Upper lobe of left lung (tissue), 4 donors: ENCODE measurements around the gene ATOH8.

Experiments
- EP300 ChIP-seq, 4 donors: sonication (generic); formaldehyde crosslinking; IDR thresholded peaks; one replicate each; pipeline ENCODE4 v1.5.1; 2017; ENCODE audit warnings: antibody characterized with exemption in 4 of 4, control low read depth in 2 of 4
- POLR2A ChIP-seq, 4 donors: fragments of 450-650 bp; IDR thresholded peaks; one replicate each; pipeline ENCODE4 v1.5.1; 2016 to 2017; ENCODE audit warnings: antibody characterized with exemption in 4 of 4, mild to moderate bottlenecking in 2 of 4
- TF ChIP-seq, protein P1 (sequence below), 6 experiments: fragments of 450-650 bp in 4 of 6; fragments of 200-600 bp in 2 of 6; sonication (generic) in 2 of 6; IDR thresholded peaks; one replicate each; pipeline ENCODE4 v1.5.1; 2016 to 2019; ENCODE audit warnings: antibody characterized with exemption in 6 of 6

DNA sequence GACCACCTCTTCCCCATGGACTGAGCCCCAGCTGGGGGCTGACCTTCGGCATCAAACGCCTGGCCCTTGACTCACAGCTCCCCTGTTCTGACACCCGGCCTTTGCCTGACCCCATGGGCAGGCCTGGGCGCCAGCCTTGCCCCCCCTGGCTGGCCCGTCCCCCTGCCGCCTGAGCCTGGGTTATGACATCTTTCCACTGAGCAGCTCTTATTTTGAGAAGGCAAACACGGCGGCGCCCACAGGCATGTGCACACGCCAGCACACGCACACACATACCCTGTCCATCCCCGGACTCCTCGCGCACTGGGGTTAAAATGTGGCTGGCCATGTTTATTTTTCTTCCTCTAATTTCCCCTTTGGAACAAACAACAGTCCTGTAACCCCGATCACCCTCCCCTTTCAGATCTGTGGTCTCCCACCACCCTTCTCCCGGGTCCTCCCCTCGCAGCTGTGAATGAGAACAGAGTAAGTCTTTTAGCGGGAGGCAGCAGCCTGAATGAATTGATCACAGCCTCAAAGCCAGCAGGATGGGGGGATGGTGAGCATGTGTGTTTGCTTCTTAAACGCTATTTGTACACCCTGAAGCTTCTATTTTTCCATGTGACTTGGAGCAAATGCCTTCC, 11.8 kb upstream of the ATOH8 start:
- TF ChIP-seq, protein P1, sequence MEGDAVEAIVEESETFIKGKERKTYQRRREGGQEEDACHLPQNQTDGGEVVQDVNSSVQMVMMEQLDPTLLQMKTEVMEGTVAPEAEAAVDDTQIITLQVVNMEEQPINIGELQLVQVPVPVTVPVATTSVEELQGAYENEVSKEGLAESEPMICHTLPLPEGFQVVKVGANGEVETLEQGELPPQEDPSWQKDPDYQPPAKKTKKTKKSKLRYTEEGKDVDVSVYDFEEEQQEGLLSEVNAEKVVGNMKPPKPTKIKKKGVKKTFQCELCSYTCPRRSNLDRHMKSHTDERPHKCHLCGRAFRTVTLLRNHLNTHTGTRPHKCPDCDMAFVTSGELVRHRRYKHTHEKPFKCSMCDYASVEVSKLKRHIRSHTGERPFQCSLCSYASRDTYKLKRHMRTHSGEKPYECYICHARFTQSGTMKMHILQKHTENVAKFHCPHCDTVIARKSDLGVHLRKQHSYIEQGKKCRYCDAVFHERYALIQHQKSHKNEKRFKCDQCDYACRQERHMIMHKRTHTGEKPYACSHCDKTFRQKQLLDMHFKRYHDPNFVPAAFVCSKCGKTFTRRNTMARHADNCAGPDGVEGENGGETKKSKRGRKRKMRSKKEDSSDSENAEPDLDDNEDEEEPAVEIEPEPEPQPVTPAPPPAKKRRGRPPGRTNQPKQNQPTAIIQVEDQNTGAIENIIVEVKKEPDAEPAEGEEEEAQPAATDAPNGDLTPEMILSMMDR (IDR thresholded peaks at IDR 0.05) = peak in 1 of 6 experiments; percentile 37
- peak in 1 of 4 donors; percentile 37 for TF ChIP-seq POLR2A (IDR thresholded peaks at IDR 0.05)
- peak in 3 of 4 donors; percentile 16 to 87 (median 43) for TF ChIP-seq EP300 (IDR thresholded peaks at IDR 0.05)
